ENCODE data around the gene MTPN.
A peak's percentile ranks its signal among the peaks of the same experiment; 100 is the strongest.

DNA sequence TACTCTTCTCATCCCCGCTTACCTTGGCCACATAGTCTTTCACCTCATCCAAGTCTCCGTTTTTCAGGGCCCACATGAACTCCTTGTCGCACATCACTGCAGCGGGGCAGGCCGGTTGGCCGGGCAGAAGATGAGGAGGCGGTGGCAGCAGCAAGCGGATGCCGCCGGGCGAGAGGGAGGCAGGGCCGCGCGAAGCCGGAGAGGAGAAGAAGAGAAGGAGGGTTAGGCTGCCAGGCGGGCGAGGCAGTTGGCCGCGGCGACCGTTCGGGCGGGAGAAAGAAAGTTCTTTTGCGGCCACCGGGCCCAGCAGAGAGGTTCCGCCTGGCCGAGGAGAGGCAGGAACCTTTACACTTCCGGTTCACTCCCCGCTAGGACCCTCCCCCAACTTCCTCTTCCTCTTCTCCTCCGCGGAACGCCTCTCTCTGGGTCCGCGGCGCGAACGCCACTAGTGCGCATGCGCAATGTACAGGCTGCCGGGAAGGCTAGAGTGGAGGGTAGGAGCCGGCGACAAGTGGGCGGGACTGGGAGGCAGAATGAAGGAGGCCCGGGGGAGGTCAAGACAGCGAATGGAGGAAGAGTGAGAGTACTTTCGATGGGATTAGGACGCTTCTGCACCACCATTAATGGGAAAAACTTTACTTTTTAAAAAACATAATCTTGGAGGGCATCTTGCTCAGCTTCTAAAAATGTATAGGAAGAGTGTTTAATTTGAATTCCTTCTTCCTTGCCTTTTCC, at the start of gene MTPN:
- TF ChIP-seq, protein P1, sequence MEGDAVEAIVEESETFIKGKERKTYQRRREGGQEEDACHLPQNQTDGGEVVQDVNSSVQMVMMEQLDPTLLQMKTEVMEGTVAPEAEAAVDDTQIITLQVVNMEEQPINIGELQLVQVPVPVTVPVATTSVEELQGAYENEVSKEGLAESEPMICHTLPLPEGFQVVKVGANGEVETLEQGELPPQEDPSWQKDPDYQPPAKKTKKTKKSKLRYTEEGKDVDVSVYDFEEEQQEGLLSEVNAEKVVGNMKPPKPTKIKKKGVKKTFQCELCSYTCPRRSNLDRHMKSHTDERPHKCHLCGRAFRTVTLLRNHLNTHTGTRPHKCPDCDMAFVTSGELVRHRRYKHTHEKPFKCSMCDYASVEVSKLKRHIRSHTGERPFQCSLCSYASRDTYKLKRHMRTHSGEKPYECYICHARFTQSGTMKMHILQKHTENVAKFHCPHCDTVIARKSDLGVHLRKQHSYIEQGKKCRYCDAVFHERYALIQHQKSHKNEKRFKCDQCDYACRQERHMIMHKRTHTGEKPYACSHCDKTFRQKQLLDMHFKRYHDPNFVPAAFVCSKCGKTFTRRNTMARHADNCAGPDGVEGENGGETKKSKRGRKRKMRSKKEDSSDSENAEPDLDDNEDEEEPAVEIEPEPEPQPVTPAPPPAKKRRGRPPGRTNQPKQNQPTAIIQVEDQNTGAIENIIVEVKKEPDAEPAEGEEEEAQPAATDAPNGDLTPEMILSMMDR (IDR thresholded peaks at IDR 0.05): no peak
- peak in 1 of 2 donors; percentile 68 for TF ChIP-seq POLR2A (IDR thresholded peaks at IDR 0.05)
